Measurements from ENCODE around the gene SEC31B. TPM values are rescaled to one million over a fixed set of nuclear protein-coding genes. Genes with fewer than 3 reads are reported as not detected.

Gene SEC31B
- total RNA-seq, 1 donor from 2014 or later: 19.6 TPM

GRCh38 chr10:100447663-100448062 lies 72.0 kb downstream of the SEC31B start:
- Mint-ChIP-seq H3K27me3 (ENCODE audit: unreplicated experiment) (peaks cover 55% of the 10 kb centered on the region), H3K9me3 (ENCODE audit: unreplicated experiment) (peaks cover 6% of the 10 kb centered on the region)

GRCh38 chr10:100446130-100446761 lies 73.4 kb downstream of the SEC31B start:
- Mint-ChIP-seq H3K9me3 (ENCODE audit: unreplicated experiment) (peaks cover 6% of the 10 kb centered on the region), H3K4me1 (ENCODE audit: unreplicated experiment) (no peaks in the 10 kb centered on the region), H3K27ac (ENCODE audit: unreplicated experiment) (no peak overlapping the region), H3K27me3 (ENCODE audit: unreplicated experiment) (peaks cover 47% of the 10 kb centered on the region), H3K36me3 (ENCODE audit: unreplicated experiment) (no peaks in the 10 kb centered on the region), H3K4me3 (ENCODE audit: unreplicated experiment) (no peak overlapping the region)
- TF ChIP-seq CTCF (IDR thresholded peaks at IDR 0.05): no peak
- DNase-seq (ENCODE audit: extremely low spot score, unreplicated experiment): no peak

More at GRCh38 chr10:100447663-100448062, 72.0 kb downstream of the SEC31B start:
- Mint-ChIP-seq H3K36me3 (ENCODE audit: unreplicated experiment) (no peaks in the 10 kb centered on the region), H3K4me3 (ENCODE audit: unreplicated experiment) (no peak overlapping the region), H3K27ac (ENCODE audit: unreplicated experiment) (no peak overlapping the region), H3K4me1 (ENCODE audit: unreplicated experiment) (no peaks in the 10 kb centered on the region)
- no peak for DNase-seq (ENCODE audit: extremely low spot score, unreplicated experiment)
- no peak for TF ChIP-seq CTCF (IDR thresholded peaks at IDR 0.05)

GRCh38 chr10:100442548-100442947 lies 77.1 kb downstream of the SEC31B start:
- Mint-ChIP-seq H3K36me3 (ENCODE audit: unreplicated experiment) (no peaks in the 10 kb centered on the region), H3K9me3 (ENCODE audit: unreplicated experiment) (peaks cover 6% of the 10 kb centered on the region), H3K27me3 (ENCODE audit: unreplicated experiment) (peaks cover 43% of the 10 kb centered on the region), H3K4me1 (ENCODE audit: unreplicated experiment) (no peaks in the 10 kb centered on the region), H3K4me3 (ENCODE audit: unreplicated experiment) (no peak overlapping the region), H3K27ac (ENCODE audit: unreplicated experiment) (no peak overlapping the region)
- no peak for DNase-seq (ENCODE audit: extremely low spot score, unreplicated experiment)
- no peak for TF ChIP-seq CTCF (IDR thresholded peaks at IDR 0.05)

GRCh38 chr10:100438674-100439315 lies 80.9 kb downstream of the SEC31B start:
- H3K36me3 Mint-ChIP-seq (ENCODE audit: unreplicated experiment): no peaks in the 10 kb centered on the region
- TF ChIP-seq CTCF (IDR thresholded peaks at IDR 0.05): no peak
- no peak overlapping the region for H3K4me3 Mint-ChIP-seq (ENCODE audit: unreplicated experiment)
- no peaks in the 10 kb centered on the region for H3K9me3 Mint-ChIP-seq (ENCODE audit: unreplicated experiment)
- H3K27ac Mint-ChIP-seq (ENCODE audit: unreplicated experiment): no peak overlapping the region
- DNase-seq (ENCODE audit: extremely low spot score, unreplicated experiment): no peak
- H3K27me3 Mint-ChIP-seq (ENCODE audit: unreplicated experiment): peaks cover 25% of the 10 kb centered on the region
- no peaks in the 10 kb centered on the region for H3K4me1 Mint-ChIP-seq (ENCODE audit: unreplicated experiment)

Other genes starting within 250 kb of the SEC31B start
- 23.7 and 27.5 TPM in 2 replicates for gene BLOC1S2, start 233.2 kb downstream of the SEC31B start, total RNA-seq
- gene PKD2L1, start 189.6 kb downstream of the SEC31B start, total RNA-seq: not detected in 2 replicates
- 77.9 and 81.4 TPM in 2 replicates for gene SCD, start 172.6 kb downstream of the SEC31B start, total RNA-seq
- not detected in 2 replicates for gene WNT8B, start 56.9 kb downstream of the SEC31B start, total RNA-seq
- gene NDUFB8, start 10.0 kb upstream of the SEC31B start, total RNA-seq: 151 and 169 TPM in 2 replicates
- 45.8 and 50.6 TPM in 2 replicates for gene HIF1AN, start 16.1 kb upstream of the SEC31B start, total RNA-seq
- gene PAX2, start 225.7 kb upstream of the SEC31B start, total RNA-seq: 0.30 and 1.4 TPM in 2 replicates